Suprapubic skin (tissue), 4 donors: ENCODE measurements around the gene FTSJ1. TPM values are rescaled to one million over a fixed set of nuclear protein-coding genes. Genes with fewer than 3 reads are reported as not detected.

Source experiments
- DNase-seq, 2 donors: peaks; one replicate each; pipeline ENCODE4 v3.0.0-alpha.2; 2019; ENCODE audit warnings: low spot score in 2 of 2
- H3K27ac ChIP-seq: fragments of 200-600 bp; sonication (generic); one replicate; pipeline ENCODE4 v1.5.1; 2019
- H3K27me3 ChIP-seq: fragments of 200-600 bp; sonication (generic); one replicate; pipeline ENCODE4 v1.5.1; 2019
- H3K36me3 ChIP-seq: fragments of 200-600 bp; sonication (generic); one replicate; pipeline ENCODE4 v1.5.1; 2019
- H3K4me1 ChIP-seq: fragments of 200-600 bp; sonication (generic); one replicate; pipeline ENCODE4 v1.5.1; 2019
- H3K4me3 ChIP-seq: fragments of 200-600 bp; sonication (generic); one replicate; pipeline ENCODE4 v1.5.1; 2019; ENCODE audit warnings: mild to moderate bottlenecking
- H3K9me3 ChIP-seq: fragments of 200-600 bp; sonication (generic); one replicate; pipeline ENCODE4 v1.5.1; 2019
- EP300 ChIP-seq: sonication (generic); formaldehyde crosslinking; IDR thresholded peaks from one replicate; pipeline ENCODE4 v1.6.1; 2017; ENCODE audit warnings: antibody characterized with exemption
- POLR2A ChIP-seq, 2 donors: fragments of 450-650 bp; IDR thresholded peaks; one replicate each; pipeline ENCODE4 v1.6.1; 2017; ENCODE audit warnings: antibody characterized with exemption in 2 of 2, mild to moderate bottlenecking in 2 of 2, moderate library complexity in 2 of 2
- POLR2AphosphoS5 ChIP-seq, 3 donors: sonication (generic); formaldehyde crosslinking; IDR thresholded peaks; one replicate each; pipeline ENCODE4 v1.6.1; 2017; ENCODE audit warnings: antibody characterized with exemption in 3 of 3
- WGBS: methylation state at CpG from one replicate; pipeline ENCODE4 v1.1.5; 2018; 5-methylcytosine and 5-hydroxymethylcytosine counted together
- total RNA-seq, 4 donors: library from RNA; depleted of rRNA; stranded (reverse); fragments of >200 nt; gene quantifications; one replicate each; pipeline ENCODE4 v1.1.0, GENCODE V29; 2016
- TF ChIP-seq, protein P1 (sequence below), 2 donors: fragments of 200-600 bp in 1 of 2; fragments of 450-650 bp in 1 of 2; sonication (generic) in 1 of 2; IDR thresholded peaks; one replicate each; pipeline ENCODE4 v1.5.1; 2016 to 2019; ENCODE audit warnings: antibody characterized with exemption in 2 of 2, mild to moderate bottlenecking in 1 of 2, moderate library complexity in 1 of 2

Gene FTSJ1
- total RNA-seq, 4 donors from 2014 or later, result 27.8 to 54.3 (median 47.9) TPM

DNA sequence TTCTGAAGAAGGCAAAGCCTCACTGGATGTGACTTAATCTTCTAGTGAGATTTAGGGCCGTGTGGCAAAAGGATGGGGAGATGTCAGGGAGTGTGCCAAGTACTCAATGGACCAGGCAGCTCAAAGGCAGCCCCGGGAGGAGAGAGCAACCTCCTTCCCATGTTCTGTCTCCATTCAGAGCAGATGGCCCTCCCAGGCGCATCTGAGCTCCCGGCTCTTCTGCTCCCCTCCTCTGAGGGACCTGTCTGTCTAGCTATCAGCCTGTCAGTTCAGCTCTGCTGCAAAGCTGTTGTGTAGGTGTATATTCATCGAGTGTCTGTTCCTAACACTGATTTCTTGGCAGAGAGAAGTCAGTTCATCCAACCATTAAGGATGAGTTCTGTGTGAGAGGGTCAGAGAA lies 21.9 kb downstream of the FTSJ1 start:
- WGBS, result 67% methylated on average over 5 of the region's 5 CpGs
- Histone ChIP-seq H3K27ac (no peak overlapping the region), H3K27me3 (no peaks in the 10 kb centered on the region), H3K4me1 (no peaks in the 10 kb centered on the region), H3K36me3 (no peaks in the 10 kb centered on the region), H3K9me3 (no peaks in the 10 kb centered on the region), H3K4me3 (no peak overlapping the region)
- no peak for TF ChIP-seq POLR2A (IDR thresholded peaks at IDR 0.05)
- DNase-seq, result no peak

DNA sequence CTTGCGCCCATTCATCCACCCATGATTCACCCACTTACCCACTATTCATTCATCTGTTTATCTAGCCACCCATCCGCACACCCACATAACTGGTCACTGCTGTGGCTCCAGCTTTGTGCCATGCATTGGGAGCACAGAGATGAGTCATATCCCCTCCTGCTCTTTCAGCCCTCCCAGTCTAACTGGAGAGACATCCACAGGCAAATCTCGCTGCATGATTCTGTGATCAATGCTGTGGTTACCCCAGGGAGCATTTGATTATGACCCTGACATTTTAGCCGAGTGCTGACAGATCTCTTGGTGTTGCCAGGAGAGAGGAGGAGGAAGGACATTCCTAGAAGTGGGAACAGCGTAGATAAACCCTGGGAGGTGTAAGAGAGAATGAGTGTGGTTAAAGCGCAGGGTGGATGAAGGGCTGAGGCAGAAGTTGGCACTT lies 22.4 kb downstream of the FTSJ1 start:
- no peaks in the 10 kb centered on the region for H3K27me3 ChIP-seq
- H3K4me1 ChIP-seq, result no peaks in the 10 kb centered on the region
- 62% methylated on average over 6 of the region's 6 CpGs for WGBS
- no peak for DNase-seq
- no peaks in the 10 kb centered on the region for H3K36me3 ChIP-seq
- no peaks in the 10 kb centered on the region for H3K9me3 ChIP-seq
- TF ChIP-seq EP300 (no peak), POLR2A (IDR thresholded peaks at IDR 0.05) (no peak), POLR2AphosphoS5 (IDR thresholded peaks at IDR 0.05) (no peak)
- TF ChIP-seq, protein P1, sequence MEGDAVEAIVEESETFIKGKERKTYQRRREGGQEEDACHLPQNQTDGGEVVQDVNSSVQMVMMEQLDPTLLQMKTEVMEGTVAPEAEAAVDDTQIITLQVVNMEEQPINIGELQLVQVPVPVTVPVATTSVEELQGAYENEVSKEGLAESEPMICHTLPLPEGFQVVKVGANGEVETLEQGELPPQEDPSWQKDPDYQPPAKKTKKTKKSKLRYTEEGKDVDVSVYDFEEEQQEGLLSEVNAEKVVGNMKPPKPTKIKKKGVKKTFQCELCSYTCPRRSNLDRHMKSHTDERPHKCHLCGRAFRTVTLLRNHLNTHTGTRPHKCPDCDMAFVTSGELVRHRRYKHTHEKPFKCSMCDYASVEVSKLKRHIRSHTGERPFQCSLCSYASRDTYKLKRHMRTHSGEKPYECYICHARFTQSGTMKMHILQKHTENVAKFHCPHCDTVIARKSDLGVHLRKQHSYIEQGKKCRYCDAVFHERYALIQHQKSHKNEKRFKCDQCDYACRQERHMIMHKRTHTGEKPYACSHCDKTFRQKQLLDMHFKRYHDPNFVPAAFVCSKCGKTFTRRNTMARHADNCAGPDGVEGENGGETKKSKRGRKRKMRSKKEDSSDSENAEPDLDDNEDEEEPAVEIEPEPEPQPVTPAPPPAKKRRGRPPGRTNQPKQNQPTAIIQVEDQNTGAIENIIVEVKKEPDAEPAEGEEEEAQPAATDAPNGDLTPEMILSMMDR (IDR thresholded peaks at IDR 0.05), result no peak
- no peak overlapping the region for H3K27ac ChIP-seq
- H3K4me3 ChIP-seq, result no peak overlapping the region

DNA sequence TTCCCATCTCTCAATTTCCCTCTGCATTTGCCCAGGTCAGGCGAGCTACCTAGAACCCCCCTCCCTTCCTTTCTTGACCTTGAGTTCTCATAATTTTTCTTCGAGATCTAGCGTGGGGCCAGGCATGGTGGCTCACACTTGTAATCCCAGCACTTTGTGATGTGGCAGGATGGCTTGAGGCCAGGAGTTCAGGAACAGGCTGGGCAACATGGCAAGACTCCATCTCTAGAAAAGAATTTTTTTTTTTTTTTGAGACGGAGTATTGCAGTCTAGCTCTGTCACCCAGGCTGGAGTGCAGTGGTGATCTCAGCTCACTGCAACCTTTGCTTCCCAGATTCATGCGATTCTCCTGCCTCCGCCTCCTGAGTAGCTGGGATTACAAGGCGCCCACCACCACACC lies 28.3 kb downstream of the FTSJ1 start:
- no peak for TF ChIP-seq POLR2AphosphoS5 (IDR thresholded peaks at IDR 0.05)
- no peaks in the 10 kb centered on the region for H3K9me3 ChIP-seq
- WGBS, result 71% methylated on average over 7 of the region's 7 CpGs
- H3K27me3 ChIP-seq, result no peaks in the 10 kb centered on the region
- H3K4me3 ChIP-seq, result no peak overlapping the region
- H3K36me3 ChIP-seq, result no peaks in the 10 kb centered on the region
- H3K27ac ChIP-seq, result no peak overlapping the region
- peaks cover 5% of the 10 kb centered on the region for H3K4me1 ChIP-seq
- no peak for DNase-seq

DNA sequence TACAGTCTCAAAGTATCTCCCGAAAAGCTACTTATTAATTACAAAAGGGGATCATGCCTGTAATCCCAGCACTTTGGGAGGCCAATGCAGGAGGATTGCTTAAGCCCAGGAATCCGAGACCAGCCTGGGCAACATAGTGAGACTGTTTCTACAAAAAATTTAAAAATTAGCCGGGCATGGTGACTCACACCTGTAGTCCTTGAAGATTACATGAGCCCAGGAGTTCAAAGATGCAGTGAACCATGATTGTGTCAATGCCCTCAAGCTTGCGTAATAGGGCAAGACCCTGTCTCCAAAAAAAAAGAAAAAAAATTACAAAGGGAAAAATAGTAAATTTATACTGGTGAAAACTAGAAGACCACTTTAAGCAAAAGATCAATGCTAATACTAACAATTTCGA lies 29.5 kb downstream of the FTSJ1 start:
- H3K27me3 ChIP-seq, result no peaks in the 10 kb centered on the region
- no peak overlapping the region for H3K27ac ChIP-seq
- H3K4me1 ChIP-seq, result peaks cover 11% of the 10 kb centered on the region
- no peak overlapping the region for H3K4me3 ChIP-seq
- no peaks in the 10 kb centered on the region for H3K9me3 ChIP-seq
- TF ChIP-seq EP300, result no peak
- TF ChIP-seq, protein P1 (IDR thresholded peaks at IDR 0.05), result no peak
- TF ChIP-seq POLR2A (IDR thresholded peaks at IDR 0.05), result no peak
- no peak for TF ChIP-seq POLR2AphosphoS5 (IDR thresholded peaks at IDR 0.05)
- no peaks in the 10 kb centered on the region for H3K36me3 ChIP-seq
- 80% methylated on average over 5 of the region's 5 CpGs for WGBS
- no peak for DNase-seq

DNA sequence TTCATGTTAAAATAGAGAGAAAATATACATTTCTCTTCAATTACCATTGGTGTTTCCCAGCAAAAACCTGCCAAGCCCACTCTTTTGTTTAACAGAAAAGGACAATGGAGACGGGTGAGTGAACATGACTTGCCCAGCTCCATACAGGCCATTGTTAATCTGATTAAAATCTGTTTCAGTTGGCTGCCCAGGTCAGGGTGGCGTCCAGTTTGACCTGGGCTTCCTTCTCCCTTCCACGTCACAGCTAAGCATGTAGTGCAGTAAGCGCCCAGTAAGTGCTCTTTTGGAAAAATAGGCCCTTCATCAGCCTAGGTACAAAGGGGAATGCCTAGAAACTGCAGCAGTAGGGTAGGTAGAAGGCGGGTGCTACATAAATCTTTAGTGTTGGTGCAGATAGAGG lies 31.2 kb downstream of the FTSJ1 start:
- DNase-seq, result no peak
- WGBS, result 86% methylated on average over 5 of the region's 5 CpGs
- H3K36me3 ChIP-seq, result no peaks in the 10 kb centered on the region
- H3K9me3 ChIP-seq, result no peaks in the 10 kb centered on the region
- TF ChIP-seq EP300, result no peak
- TF ChIP-seq, protein P1 (IDR thresholded peaks at IDR 0.05), result no peak
- no peak for TF ChIP-seq POLR2AphosphoS5 (IDR thresholded peaks at IDR 0.05)
- no peak for TF ChIP-seq POLR2A (IDR thresholded peaks at IDR 0.05)
- peaks cover 11% of the 10 kb centered on the region for H3K4me1 ChIP-seq
- no peak overlapping the region for H3K4me3 ChIP-seq
- H3K27me3 ChIP-seq, result no peaks in the 10 kb centered on the region
- H3K27ac ChIP-seq, result no peak overlapping the region

DNA sequence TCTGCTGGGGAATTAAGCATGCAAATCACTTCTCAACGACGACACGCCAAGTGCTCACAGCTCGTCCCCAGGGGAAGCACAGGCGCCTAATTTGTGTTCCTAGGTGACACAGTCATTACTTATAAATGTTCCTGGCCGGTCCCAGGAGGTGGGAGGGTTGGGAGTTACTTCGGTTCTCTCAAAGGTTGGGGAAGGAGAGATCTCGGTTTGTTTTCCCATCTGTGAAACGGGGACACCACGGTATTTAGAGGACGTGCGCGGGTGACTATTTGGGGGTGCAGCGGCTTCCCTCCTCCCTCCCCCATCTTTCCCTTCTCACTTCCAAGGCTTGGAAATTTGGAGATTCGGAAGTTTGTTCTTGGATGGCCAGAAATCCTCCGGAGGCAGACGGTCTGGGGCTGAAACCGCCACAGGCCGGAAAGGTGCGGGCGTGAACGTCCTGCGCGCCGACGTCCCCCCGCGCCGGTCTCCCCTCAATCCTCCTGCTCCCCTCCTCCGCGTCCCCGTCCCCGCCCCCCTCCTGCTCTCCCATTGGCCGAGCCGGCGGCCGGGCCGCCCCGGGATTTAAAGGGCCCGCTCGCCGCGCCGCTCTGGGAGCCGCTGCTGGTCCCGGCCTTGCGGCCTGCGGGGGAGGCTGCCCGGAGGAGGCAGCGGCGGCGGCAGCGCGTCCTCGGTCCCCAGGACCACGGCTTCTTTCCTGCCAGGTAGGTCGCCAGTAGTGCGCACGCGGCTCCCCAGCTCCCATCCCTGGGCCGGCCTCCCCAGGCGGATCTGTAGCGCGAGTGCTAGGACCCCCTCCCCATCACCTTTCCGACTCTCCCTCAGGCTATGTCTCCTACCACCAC lies 32.6 kb downstream of the FTSJ1 start, which contains the start of gene PORCN:
Gene PORCN, plus strand, starts transcription at position 593 of the 845 bp plus-strand sequence. CDS start 829 bp downstream, outside the sequence.
- peak; percentile 83 to 91 for DNase-seq
- TF ChIP-seq POLR2A (IDR thresholded peaks at IDR 0.05) (no peak), POLR2AphosphoS5 (IDR thresholded peaks at IDR 0.05) (no peak), EP300 (no peak)
- TF ChIP-seq, protein P1 (IDR thresholded peaks at IDR 0.05), result no peak
- H3K4me3 ChIP-seq, result peak within 1 kb of the TSS; percentile 70
- no peaks in the 10 kb centered on the region for H3K9me3 ChIP-seq
- no peaks in the 10 kb centered on the region for H3K36me3 ChIP-seq
- H3K27ac ChIP-seq, result peak within 1 kb of the TSS; percentile 67
- WGBS, result 51% methylated on average over 41 of the region's 65 CpGs
- no peaks in the 10 kb centered on the region for H3K27me3 ChIP-seq
- H3K4me1 ChIP-seq, result peaks cover 11% of the 10 kb centered on the region
